HG02623 (cell line): ENCODE data around the gene HIGD2A.

Experiments
- ATAC-seq: cut with Tn5 transposase; IDR thresholded peaks from one replicate; pipeline ENCODE4 v1.9.1; 2021; ENCODE audit warnings: moderate library complexity; ENCODE audit not compliant: unreplicated experiment

HIGD2A gene

DNA sequence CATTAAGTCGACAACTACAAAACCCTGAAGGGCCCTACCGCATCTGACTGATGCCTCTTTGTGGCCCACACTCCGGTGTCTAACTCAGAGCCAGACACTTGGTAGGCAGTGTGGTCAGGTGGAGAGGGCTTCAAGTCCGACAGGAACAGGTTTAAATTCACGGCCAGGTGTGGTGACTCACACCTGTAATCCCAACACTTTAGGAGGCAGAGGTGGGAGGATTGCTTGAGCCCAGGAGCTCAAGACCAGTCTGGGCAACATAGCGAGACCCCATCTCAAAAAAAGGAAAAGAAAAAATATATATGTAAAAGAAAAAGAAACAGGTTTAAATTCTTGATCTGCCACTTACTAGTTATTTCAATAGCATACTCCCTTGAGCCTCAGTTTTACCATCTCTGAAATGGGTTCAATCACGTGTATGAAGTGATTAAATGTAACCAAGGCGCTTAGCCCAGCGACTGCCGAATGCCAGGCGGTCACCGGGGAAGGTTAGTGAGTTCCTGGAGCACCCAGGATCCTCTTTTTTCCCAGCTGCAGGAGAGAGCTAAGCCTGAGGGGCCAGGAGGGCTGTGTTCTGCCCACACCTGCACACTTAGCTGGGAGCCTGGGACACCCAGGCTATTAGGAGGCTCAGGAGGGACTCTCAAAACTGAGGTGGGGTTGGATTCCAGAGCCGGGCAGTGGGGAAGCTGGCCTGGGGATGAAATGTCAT, 26.8 kb downstream of the HIGD2A start:
- no peak for ATAC-seq

DNA sequence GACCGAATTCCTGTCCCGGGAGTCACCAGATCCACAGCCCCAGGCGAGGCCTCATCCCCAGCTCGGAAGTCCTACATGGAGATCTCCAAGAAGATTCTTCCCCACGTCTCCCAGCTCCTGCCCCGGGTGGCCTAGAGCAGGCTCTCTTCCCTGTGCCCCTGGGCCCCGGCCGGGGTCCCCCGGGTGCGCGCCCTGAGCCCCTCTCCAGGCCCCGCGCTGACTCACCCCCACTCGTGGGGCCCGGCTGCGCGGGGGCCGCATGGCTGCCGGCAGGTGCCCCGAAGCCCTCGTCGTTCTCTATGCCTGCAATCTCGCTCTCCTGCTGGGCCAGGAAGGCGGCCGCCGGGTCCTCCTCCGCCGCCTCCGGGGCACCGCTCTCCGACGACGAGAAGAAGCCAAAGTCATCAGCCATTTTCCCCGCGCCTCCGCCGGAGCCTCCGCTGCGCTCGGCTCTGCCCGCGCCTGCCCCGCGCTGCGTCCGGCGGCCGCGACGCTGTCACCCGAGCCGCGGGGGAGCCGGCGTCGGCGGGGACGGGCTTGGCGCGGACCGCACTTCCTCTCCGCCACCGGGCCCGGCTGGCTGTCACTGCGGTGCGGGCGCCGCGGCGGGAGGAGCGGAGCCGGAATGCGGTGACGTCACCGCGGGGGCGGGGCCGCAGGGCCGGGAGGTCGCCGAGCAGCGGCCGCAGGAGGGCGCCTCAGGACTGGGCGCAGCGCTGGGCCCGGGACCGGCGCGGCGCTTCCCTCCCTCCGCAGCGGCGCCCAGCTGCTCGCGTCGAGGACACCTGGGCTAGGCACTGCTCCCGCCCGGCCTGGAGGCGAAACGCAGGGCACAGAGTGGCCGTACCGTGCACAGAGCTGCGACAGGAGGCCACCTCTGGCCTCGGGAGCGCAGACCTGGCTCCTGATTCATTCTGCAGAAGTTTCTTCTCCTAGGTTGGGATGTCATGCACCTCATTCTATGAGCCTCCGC, 27.7 kb downstream of the HIGD2A start, which contains the start of gene CLTB:
Gene CLTB, minus strand, starts transcription at position 588 of the 973 bp plus-strand sequence. Its CDS starts 176 bp downstream, at position 412.
- ATAC-seq: peak; percentile 90

DNA sequence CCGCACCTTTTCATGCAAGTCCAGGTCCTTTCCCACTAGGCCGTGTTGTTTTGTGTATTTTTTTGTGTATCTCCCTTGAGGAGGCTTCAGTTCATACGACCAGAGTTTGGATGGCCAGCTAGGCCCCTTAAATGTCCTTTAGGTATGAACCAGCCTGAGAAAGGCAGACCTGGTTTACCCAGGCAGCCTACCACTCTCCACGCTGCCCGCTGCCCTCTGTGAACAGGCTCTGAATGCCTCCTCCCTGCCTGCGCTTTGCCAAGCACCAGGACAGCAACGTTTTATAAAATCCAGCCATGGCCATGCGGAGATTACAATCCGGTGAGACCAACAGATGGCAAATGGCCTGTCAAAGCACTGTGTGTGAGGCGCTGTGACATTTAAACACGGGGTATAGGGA, 28.4 kb downstream of the HIGD2A start:
- ATAC-seq: no peak

DNA sequence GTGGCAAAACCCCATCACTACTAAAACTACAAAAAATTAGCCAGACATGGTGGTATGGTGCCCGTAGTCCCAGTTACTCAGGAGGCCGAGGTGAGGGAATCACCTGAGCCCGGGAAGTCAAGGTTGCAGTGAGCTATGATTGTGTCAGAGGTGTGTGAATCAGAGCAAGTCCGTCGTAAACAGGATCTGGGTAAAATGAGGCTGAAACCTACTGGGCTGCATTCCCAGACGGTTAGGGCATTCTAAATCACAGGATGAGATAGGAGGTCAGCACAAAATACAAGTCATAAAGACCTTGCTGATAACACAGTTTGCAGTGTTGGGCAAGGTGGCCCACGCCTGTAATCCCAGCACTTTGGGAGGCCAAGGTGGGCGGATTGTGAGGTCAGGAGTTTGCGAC, 29.7 kb downstream of the HIGD2A start:
- ATAC-seq: no peak

DNA sequence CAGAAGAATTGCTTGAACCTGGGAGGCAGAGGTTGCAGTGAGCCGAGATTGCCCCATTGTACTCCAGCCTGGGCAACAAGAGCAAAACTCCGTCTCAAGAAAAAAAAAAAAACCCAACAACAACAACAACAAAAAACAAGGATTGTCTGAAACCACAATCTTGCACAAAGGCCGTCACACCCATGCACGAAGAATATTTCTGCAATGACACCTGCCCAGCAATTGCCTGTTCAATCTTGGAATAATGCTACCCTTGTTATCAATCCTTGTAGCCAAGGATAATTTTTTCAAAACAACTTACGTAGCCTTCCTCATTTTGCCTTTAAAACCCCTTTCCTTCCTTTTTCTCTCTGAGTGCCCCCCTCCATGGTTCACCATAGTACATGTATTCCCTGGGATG, 31.5 kb downstream of the HIGD2A start:
- no peak for ATAC-seq

DNA sequence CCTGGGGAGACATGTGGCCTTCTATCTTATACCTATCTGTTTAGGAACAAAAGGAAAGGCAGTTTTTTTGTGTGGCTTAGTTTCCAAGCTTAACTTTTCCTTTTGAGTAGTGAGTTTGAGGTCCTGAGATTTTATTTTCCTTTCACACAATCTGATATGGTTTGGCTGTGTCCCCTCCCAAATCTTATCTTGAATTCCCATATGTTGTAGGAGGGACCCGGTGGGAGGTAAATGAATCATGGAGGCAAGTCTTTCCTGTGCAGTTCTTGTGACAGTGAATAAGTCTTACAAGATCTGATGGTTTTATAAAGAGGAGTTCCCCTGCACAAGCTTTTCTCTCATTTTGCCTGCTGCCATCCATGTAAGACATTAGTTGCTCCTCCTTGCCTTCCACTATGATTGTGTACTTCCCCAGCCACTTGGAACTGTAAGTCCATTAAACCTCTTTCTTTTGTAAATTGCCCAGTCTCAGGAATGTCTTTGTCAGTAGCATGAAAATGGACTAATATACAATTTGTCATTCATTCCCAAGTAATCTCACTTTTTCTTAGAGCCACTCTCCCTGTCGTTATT, 32.5 kb downstream of the HIGD2A start:
- no peak for ATAC-seq

DNA sequence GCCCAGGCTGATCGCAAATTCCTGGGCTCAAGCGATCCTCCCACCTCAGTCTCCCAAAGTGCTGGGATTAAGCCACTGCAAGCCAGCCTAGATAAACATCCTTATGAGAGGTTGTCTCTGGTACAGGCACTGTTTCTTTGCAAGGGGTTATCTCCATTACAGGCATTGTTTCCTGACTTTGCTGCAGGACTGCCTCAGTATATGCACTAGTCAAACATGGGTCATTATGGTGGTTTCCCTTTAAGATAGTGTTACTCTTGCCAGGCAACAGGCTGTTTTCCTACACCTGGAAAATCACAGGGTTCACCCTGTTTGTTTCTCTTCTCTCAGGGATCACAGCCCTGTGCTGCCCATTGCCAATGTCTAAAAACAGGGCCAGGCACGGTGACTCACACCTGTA, 35.6 kb downstream of the HIGD2A start:
- ATAC-seq: no peak

DNA sequence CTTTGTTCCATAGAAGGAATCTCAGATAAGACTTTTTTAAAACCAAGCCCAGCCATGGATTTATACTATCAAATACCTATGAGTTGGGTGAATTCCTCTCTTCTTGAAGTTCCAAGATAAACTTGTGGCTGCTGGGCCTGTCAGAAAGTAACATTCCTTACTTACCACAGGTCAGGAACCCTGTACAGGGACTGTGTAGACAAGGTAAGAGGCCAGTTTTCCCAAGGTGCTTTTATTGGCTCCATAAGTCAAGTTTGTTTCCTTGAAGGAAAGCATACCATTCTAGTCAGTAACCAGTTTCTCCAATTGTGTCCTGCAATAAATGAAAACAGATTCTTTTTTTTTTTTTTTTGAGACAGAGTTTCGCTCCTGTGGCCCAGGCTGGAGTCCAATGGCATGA, 36.6 kb downstream of the HIGD2A start:
- no peak for ATAC-seq

DNA sequence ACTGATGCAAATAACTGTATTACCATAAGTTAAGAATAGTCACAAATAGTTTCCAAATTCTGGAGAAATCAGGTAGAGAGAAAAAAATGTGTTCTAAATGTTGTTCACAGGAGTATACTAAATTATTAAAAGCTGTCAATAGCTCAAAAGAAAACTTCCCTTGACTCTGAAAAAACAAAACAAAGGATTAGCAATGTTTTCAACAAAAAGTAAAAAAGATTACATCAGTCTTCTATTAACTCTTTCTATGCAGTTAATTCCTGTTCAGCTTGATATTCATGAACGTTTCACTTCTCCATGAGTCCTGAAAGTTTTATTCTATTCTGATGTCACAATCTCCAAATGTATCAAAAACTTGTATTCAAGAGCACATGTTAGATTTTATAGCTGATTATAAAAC, 37.2 kb downstream of the HIGD2A start:
- ATAC-seq: no peak

DNA sequence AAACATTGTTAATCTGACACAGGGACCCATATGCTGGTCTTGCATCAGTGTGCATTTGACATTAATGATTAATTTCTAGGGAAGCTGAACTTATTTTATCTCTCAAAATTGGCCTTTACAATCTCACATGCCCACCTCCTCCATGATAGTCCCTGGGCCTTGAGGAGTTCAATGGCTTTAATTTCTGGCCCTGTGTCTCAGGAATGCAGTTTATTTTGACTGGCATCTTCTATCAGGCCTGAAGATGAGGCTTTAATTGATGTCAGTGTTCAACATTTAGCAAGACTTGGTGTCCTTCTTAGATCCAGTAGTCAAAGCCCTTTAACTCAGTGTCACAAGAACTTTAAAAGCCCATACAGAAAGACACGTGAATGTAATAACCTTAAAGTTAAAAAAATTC, 38.3 kb downstream of the HIGD2A start:
- ATAC-seq: no peak

DNA sequence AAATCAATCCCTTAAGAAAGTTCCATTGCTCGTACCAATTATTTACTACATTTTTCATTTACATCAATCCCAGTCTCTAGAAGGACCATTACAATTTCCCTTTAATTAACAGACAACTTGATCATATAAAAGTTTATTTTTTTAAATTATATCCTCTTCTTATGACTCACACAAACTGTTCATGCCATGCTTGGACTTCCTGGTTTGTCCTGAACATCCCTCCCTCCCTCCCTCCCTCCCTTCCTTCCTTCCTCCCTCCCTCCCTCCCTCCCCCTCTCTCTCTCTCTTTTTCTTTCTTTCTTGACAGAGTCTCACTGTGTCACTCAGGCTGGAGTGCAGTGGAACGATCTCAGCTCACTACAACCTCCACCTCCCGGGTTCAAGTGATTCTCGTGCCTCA, 39.4 kb downstream of the HIGD2A start:
- no peak for ATAC-seq

DNA sequence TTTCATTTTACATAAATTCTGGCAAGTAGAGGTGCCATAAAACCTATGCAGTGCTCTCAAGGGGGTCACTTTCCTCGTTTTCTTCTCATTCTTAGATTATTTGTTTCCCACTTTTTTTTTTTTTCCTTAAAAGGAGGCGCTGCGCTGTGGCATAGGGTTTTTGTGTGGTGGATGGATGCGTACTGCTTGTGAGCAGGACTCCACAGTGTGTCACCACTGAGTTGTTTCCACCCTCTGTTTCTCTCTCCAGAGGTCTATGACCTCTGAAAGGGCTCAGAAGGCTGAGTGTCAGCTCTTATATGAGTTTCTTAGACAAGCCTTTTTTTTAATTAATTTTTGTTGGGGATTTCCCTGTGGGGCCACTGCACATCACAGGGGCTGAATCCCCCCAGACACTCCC, 41.4 kb downstream of the HIGD2A start:
- ATAC-seq: no peak

DNA sequence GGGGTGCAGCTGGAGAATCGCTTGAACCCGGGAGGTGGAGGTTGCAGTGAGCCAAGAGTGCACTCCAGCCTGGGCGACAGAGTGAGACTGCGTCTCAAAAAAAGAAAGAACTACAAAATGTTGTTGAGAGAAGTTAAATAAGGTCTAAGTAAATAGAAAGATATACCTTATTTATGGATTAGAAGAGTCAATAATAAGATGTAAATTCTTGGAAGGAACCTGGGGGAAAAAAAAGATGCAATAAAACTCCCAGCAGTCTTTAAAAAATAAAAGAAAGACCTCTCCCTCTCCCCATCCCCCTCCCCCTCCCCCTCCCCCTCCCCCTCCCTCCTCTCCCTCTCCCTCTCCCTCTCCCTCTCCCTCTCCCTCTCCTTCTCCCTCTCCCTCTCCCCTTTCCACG, 44.2 kb downstream of the HIGD2A start:
- no peak for ATAC-seq

DNA sequence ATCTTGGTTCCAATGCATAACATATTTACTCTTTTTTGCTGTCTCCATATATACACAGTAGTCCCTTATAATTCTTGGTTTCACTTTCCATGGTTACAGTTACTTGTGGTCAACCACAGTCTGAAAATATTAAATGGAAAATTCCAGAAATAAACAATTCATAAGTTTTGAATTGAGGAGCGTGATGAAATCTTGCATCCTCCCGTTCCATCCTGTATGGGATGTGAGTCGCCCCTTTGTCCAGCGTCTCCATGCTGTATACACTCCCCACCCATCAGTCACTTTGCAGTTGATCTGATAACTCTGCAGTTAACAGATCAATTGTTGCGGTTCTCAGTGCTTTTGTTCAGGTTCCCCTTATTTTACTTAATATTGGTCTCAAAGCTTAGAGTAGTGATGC, 48.1 kb downstream of the HIGD2A start:
- no peak for ATAC-seq

DNA sequence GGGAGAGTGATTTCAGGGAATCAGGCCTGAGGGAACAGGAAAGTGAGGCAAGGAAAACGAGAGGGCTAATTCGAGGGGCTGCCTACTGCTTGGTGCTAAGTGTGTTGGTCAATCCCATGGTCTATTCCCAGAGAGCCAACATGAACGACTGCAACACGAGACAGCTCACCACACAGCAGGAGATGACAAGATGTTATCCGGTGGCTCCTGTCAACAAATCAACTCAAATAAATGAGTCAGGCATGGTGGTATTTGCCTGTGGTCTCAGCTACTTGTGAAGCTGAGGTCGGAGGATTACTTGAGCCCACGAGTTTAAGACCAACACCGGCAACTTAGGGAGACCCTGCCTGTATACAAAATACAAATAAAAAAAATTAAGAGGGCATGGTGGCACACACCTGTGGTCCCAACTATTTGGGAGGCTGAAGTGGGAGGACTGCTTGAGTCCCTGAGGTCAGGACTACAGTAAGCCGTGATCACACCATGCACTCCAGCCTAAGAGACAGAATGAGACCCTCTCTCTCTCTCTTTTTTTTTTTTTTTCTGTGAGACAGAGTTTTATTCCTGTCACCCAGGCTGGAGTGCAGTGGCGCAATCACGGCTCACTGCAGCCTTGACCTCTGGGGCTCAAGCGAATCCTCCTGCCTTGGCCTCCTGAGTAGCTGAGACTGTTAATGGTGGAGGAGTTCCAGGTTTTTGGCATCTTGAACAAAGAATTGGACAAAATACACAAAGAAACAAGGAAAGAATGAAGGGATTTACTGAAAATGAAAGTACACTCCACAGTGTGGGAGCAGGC, 50.6 kb downstream of the HIGD2A start:
- ATAC-seq: no peak
